Small intestine (tissue), 16 donors: ENCODE results near the gene LYSET. TPM values are rescaled to one million over a fixed set of nuclear protein-coding genes. Genes with fewer than 3 reads are reported as not detected.
"Not testable (repeated sequence)": the region's sequence is repeated elsewhere in the genome, so short reads cannot be mapped to it uniquely, and the experiment has no call there.

ENCODE experiments used
- DNase-seq, 2 donors: peaks; one replicate each; pipeline versions ENCODE4 v3.0.0 to v3.0.0-alpha.2; 2013
- FAIRE-seq: peaks from 2 replicates; lab custom pipeline; 2012; peaks lifted over from hg19 to GRCh38; lab: Jason Lieb, UNC
- H3K27ac ChIP-seq, 3 donors: one replicate each; pipeline ENCODE4 v1.5.1; 2013; ENCODE audit warnings: low read length in 2 of 3, mild to moderate bottlenecking in 2 of 3, control low read depth in 1 of 3, inconsistent platforms in 1 of 3, low read depth in 1 of 3, moderate library complexity in 1 of 3
- H3K27me3 ChIP-seq, 3 donors: one replicate each; pipeline ENCODE4 v1.6.1; 2013; ENCODE audit warnings: low read length in 3 of 3, inconsistent platforms in 1 of 3; ENCODE audit not compliant: control insufficient read depth in 3 of 3, insufficient read depth in 3 of 3
- H3K36me3 ChIP-seq, 3 donors: one replicate each; pipeline ENCODE4 v1.6.1; 2013; ENCODE audit warnings: low read length in 3 of 3, inconsistent platforms in 1 of 3, low read depth in 1 of 3, mild to moderate bottlenecking in 1 of 3, moderate library complexity in 1 of 3; ENCODE audit not compliant: control insufficient read depth in 3 of 3, insufficient read depth in 2 of 3
- H3K4me1 ChIP-seq, 3 donors: one replicate each; pipeline ENCODE4 v1.6.1; 2013; ENCODE audit warnings: low read length in 2 of 3, inconsistent platforms in 1 of 3, low read depth in 1 of 3, mild to moderate bottlenecking in 1 of 3, moderate library complexity in 1 of 3; ENCODE audit not compliant: control insufficient read depth in 3 of 3, insufficient read depth in 2 of 3
- H3K4me3 ChIP-seq, 3 donors: one replicate each; pipeline ENCODE4 v1.5.1; 2013; ENCODE audit warnings: low read length in 3 of 3, control low read depth in 1 of 3, inconsistent platforms in 1 of 3, low read depth in 1 of 3, mild to moderate bottlenecking in 1 of 3, moderate library complexity in 1 of 3
- H3K9me3 ChIP-seq, 2 donors: one replicate each; pipeline ENCODE4 v1.6.1; 2013; ENCODE audit warnings: low read depth in 1 of 2, low read length in 1 of 2; ENCODE audit not compliant: control insufficient read depth in 2 of 2, insufficient read depth in 1 of 2
- WGBS, 3 donors: extraction: QIAGEN DNeasy Blood & Tissue Kit; methylation state at CpG; one replicate each; pipeline ENCODE4 v1.1.7; 2013; 5-methylcytosine and 5-hydroxymethylcytosine counted together
- long read RNA-seq, 10 donors: transcript quantifications; one replicate each; lab custom pipeline, GENCODE V29; 2026
- polyA plus RNA-seq, 4 donors: library from polyadenylated mRNA; stranded (reverse) in 3 of 4; unstranded in 1 of 4; fragments of 200-250 nt in 3 of 4; fragments of 120-200 nt in 1 of 4; gene quantifications; one replicate each; pipeline versions ENCODE4 v1.2.1 to v1.2.3, GENCODE V29; 2013
- donor health status: healthy with polysubstance abuse.
- donor health status: control.
- donor health status: control.
- donor health status: Bipolar disorder and iron deficiency.
- donor health status: healthy.

Gene LYSET
- polyA plus RNA-seq: 10 to 100 TPM; 26.2 to 50.4 (median 27.8) TPM
- long read RNA-seq, donor 1: 0 reads
- long read RNA-seq, donor 2, transcript TMEM251-201 (2 exons, 909 nt): major isoform, 7 of 9 reads
- long read RNA-seq, donor 2, partial matches to known transcripts: 0 of 9 reads
- long read RNA-seq, donor 2, other reads (novel, unspliced or antisense): 0 of 9 reads
- long read RNA-seq, donor 3, transcript TMEM251-201 (2 exons, 909 nt): major isoform, 8 of 16 reads
- long read RNA-seq, donor 3, partial matches to known transcripts: 6 of 16 reads
- long read RNA-seq, donor 3, other reads (novel, unspliced or antisense): 0 of 16 reads
- long read RNA-seq, donor 4: 0 reads
- long read RNA-seq, donor 5, transcript TMEM251-201 (2 exons, 909 nt): major isoform, 5 of 14 reads
- long read RNA-seq, donor 5, partial matches to known transcripts: 6 of 14 reads
- long read RNA-seq, donor 5, other reads (novel, unspliced or antisense): 0 of 14 reads
- long read RNA-seq, donor 6, transcript TMEM251-201 (2 exons, 909 nt): major isoform, 15 of 23 reads
- long read RNA-seq, donor 6, partial matches to known transcripts: 7 of 23 reads
- long read RNA-seq, donor 6, other reads (novel, unspliced or antisense): 0 of 23 reads
- long read RNA-seq, donor 7: 0 reads
- long read RNA-seq, donor 8, partial matches to known transcripts: 0 of 1 reads
- long read RNA-seq, donor 8, other reads (novel, unspliced or antisense): 0 of 1 reads
- long read RNA-seq, donor 9, transcript TMEM251-201 (2 exons, 909 nt): major isoform, 6 of 9 reads
- long read RNA-seq, donor 9, partial matches to known transcripts: 0 of 9 reads
- long read RNA-seq, donor 9, other reads (novel, unspliced or antisense): 0 of 9 reads
- long read RNA-seq, donor 10, transcript TMEM251-201 (2 exons, 909 nt): major isoform, 17 of 28 reads
- long read RNA-seq, donor 10, partial matches to known transcripts: 9 of 28 reads
- long read RNA-seq, donor 10, other reads (novel, unspliced or antisense): 0 of 28 reads

DNA sequence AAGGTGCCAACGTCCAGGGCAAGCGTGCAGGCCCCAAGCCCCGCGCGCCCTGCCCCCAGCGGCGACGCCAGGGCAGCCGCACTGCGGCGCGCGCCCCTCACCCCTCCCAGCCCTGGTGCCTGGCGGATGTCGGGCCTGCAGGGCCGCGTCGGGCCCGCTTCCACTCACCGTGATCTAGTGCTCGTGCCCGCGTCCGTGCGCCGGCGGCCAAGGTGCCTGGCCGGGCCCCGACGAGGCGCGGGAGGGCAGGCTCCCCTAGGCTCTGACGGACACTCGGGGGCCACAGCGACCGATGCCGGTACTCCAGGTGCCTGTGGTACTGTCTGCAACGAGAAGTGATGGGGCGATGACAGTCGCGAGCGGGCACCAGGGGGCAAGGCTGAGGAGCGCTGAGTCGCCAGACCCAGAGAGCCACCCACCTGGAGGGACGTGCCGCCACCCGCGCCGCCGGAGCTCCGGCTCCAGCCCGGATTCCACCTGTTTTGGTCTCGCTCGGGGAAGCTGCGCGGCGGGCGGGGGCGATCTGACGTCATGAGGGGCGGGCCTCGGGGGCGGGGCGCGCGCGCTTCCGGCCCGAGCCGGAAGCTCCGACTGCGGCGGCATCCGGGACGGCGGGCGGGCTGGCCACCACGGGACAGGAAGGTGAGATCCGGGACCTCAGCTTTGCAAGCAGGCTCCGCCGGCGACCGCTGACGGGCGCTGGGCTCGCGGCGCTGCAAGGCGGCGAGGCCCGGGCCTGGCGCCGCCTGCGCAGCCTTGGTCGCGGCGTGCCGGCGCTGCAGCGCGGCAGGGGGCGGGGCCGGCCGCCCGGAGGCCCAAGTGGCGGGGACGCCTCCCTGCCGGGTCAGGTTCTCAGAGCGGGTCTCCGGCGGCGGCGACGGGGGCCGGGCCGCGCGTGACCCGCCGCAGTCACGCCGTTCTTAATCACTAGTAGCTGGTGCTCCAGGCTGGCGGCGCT lies at the start of gene LYSET, which contains the start of gene MOAP1:
LYSET (plus strand) TSS at position 927 of the 958 bp plus-strand sequence. CDS start 89 bp downstream, outside the sequence.
MOAP1 (minus strand) TSS at position 507 of the 958 bp plus-strand sequence. CDS start 655 bp downstream, outside the sequence.
- Histone ChIP-seq H3K27ac (peak within 1 kb of the TSS; percentile 86 to 100 (median 98)), H3K27me3 (no peaks in the 10 kb centered on the region), H3K9me3 (no peaks in the 10 kb centered on the region), H3K4me3 (peak within 1 kb of the TSS; percentile 84 to 99 (median 95)), H3K36me3 (peaks cover 0 to 19% (median 2%) of the 10 kb centered on the region in 3 donors), H3K4me1 (peaks cover 0 to 11% (median 9%) of the 10 kb centered on the region in 3 donors)
- FAIRE-seq: no peak
- peak; percentile 83 to 96 for DNase-seq
- 0 to 1% (median 0%) methylated on average over 103 to 124 of the region's 124 CpGs for WGBS, 3 donors

DNA sequence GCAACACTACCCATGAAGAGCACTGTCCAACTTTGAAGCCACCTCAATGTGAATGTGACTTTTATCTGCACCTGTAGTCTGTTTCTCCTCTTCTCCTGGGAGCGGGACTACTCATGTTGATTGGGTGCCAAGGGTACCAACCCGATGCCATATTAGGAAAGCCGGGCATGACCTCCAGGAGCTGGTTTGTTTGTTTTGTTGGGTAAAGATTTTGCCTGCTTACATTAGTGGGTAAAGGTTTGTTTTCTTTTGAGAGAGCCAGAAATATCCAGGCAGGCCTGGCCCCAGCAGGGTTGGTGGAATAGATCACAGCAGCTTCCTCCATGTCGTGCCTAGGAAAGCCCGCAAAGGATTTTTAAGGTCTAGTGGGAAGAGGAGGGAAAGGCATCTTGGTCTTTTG lies 49.7 kb upstream of the LYSET start:
- H3K27ac ChIP-seq: no peak overlapping the region
- no peak overlapping the region for H3K4me3 ChIP-seq
- WGBS, 3 donors: 47 to 76% (median 59%) methylated on average over 5 of the region's 5 CpGs
- DNase-seq (no peak), FAIRE-seq (no peak)
- H3K4me1 ChIP-seq: peaks cover 0 to 8% (median 0%) of the 10 kb centered on the region in 3 donors
- H3K36me3 ChIP-seq: no peaks in the 10 kb centered on the region
- no peaks in the 10 kb centered on the region for H3K27me3 ChIP-seq
- no peaks in the 10 kb centered on the region for H3K9me3 ChIP-seq

DNA sequence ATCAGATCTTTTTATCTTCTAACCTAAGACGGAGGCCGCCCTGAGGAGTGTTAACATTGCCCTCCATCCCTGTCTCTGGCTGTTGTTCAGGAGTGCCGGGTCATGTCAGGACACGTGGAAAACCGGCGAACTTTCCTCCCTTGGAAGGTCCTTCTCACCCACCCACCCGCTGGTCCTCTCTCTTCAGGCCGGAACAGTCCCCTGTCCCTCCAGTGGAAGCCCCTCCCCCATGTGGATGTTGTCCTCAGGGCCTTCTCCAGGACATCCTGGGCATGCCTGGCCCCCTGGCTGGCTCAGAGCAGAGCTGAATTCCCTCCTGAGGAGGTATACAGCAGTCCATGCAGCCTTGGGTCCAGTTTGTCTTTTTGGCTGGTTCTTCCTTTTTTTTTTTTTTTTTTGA lies 49.1 kb upstream of the LYSET start:
- H3K27ac ChIP-seq: no peak overlapping the region
- no peaks in the 10 kb centered on the region for H3K27me3 ChIP-seq
- WGBS, 3 donors: 65 to 75% (median 69%) methylated on average over 8 of the region's 8 CpGs
- DNase-seq (no peak), FAIRE-seq (no peak)
- H3K4me1 ChIP-seq: peaks cover 0 to 8% (median 0%) of the 10 kb centered on the region in 3 donors
- no peaks in the 10 kb centered on the region for H3K36me3 ChIP-seq
- no peak overlapping the region for H3K4me3 ChIP-seq
- no peaks in the 10 kb centered on the region for H3K9me3 ChIP-seq

- not testable (repeated sequence) for H3K4me3 ChIP-seq, FAIRE-seq, H3K27me3 ChIP-seq, H3K36me3 ChIP-seq, H3K9me3 ChIP-seq, H3K4me1 ChIP-seq, H3K27ac ChIP-seq, DNase-seq
- WGBS, 3 donors: 77 to 90% (median 79%) methylated on average over 13 of the region's 13 CpGs
These were observed 48.6 kb upstream of the LYSET start for GRCh38 chr14:93136508-93136907.

- Histone ChIP-seq H3K27ac (peak overlapping the region in 1 of 3 donors; percentile 60), H3K9me3 (no peaks in the 10 kb centered on the region), H3K4me3 (no peak overlapping the region), H3K4me1 (peaks cover 0 to 8% (median 0%) of the 10 kb centered on the region in 3 donors), H3K36me3 (no peaks in the 10 kb centered on the region), H3K27me3 (no peaks in the 10 kb centered on the region)
- 10 to 47% (median 35%) methylated on average over 17 of the region's 17 CpGs for WGBS, 3 donors
- FAIRE-seq (no peak), DNase-seq (peak; percentile 86 to 88)
These were observed 47.3 kb upstream of the LYSET start for GRCh38 chr14:93137864-93138263.

DNA sequence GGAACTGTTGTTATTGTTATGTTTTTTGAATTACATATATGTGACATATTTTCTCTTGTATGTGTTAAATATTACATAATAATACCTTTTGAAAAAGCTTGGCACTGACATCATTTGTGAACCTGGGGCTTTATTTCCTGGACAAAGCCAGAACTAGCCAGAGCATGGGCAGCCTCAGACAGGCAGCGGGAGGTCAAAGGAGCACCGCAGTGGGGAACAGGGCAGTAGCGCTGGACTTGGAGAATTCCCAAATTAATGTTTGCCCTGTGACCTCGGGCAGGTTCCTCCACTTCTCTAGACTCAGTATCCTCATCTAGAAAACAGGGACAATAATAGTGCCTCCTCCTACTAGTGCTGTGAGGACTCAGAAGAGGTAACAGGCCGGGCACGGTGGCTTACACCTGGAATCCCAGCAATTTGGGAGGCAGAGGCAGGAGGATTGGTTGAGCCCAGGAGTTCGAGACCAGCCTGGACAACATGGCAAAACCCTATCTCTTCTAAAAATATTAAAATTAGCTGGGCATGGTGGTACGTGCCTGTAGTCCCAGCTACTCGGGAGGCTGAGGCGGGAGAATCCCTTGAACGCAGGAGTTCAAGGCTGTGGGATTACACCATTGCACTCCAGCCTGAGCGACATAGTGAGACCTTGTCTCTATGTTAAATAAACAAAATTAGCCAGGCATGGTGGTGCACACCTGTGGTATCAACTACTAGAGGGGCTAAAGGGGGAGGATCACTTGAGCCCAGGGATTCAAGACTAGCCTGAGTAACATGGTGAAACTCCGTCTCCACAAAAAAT lies 42.1 kb upstream of the LYSET start:
- Histone ChIP-seq H3K27ac (no peak overlapping the region), H3K27me3 (no peaks in the 10 kb centered on the region), H3K9me3 (no peaks in the 10 kb centered on the region), H3K36me3 (no peaks in the 10 kb centered on the region), H3K4me1 (peaks cover 0 to 20% (median 0%) of the 10 kb centered on the region in 3 donors), H3K4me3 (no peak overlapping the region)
- FAIRE-seq: no peak
- 69 to 79% (median 71%) methylated on average over 13 of the region's 13 CpGs for WGBS, 3 donors
- DNase-seq: no peak

GRCh38 chr14:93146119-93146518 lies 39.0 kb upstream of the LYSET start:
- no peak for FAIRE-seq
- peak in 1 of 2 donors; percentile 38 for DNase-seq
- no peaks in the 10 kb centered on the region for H3K36me3 ChIP-seq
- H3K4me1 ChIP-seq: peaks cover 0 to 24% (median 0%) of the 10 kb centered on the region in 3 donors
- WGBS, 3 donors: 50 to 56% (median 50%) methylated on average over 9 of the region's 9 CpGs
- H3K27ac ChIP-seq: peak overlapping the region in 1 of 3 donors; percentile 29
- no peaks in the 10 kb centered on the region for H3K27me3 ChIP-seq
- H3K9me3 ChIP-seq: peaks cover 0 to 2% of the 10 kb centered on the region in 2 donors
- no peak overlapping the region for H3K4me3 ChIP-seq
